Gastroesophageal sphincter (tissue), 4 donors: ENCODE results near the gene GALNT10. TPM values are rescaled to one million over a fixed set of nuclear protein-coding genes. Genes with fewer than 3 reads are reported as not detected.

Experiments used
- ATAC-seq: fragments of 150-250 bp; one replicate; pipeline ENCODE4 v1.9.1; 2016; ENCODE audit warnings: mild to moderate bottlenecking, moderate library complexity
- H3K27ac ChIP-seq, 4 donors: fragments of 200-600 bp; sonication (generic) in 3 of 4; 1 replicate in 3 of 4; 2 replicates in 1 of 4; pipeline ENCODE4 v1.5.1; 2016 to 2019
- H3K27me3 ChIP-seq: fragments of 200-600 bp; sonication (generic); one replicate; pipeline ENCODE4 v1.5.1; 2019
- H3K36me3 ChIP-seq, 2 donors: fragments of 200-600 bp; sonication (generic); one replicate each; pipeline ENCODE4 v1.5.1; 2019; ENCODE audit warnings: control low read depth in 1 of 2
- H3K4me1 ChIP-seq, 3 donors: fragments of 200-600 bp; sonication (generic); 1 replicate in 2 of 3; 2 replicates in 1 of 3; pipeline ENCODE4 v1.5.1; 2016 to 2019; ENCODE audit warnings: control low read depth in 2 of 3
- H3K4me3 ChIP-seq, 2 donors: fragments of 200-600 bp; sonication (generic); one replicate each; pipeline ENCODE4 v1.5.1; 2019; ENCODE audit warnings: mild to moderate bottlenecking in 1 of 2, moderate library complexity in 1 of 2
- H3K9me3 ChIP-seq, 3 donors: fragments of 200-600 bp; sonication (generic); one replicate each; pipeline ENCODE4 v1.5.1; 2017 to 2019; ENCODE audit warnings: control low read depth in 2 of 3
- EP300 ChIP-seq: sonication (generic); formaldehyde crosslinking; IDR thresholded peaks from one replicate; pipeline ENCODE4 v1.6.1; 2017; ENCODE audit warnings: antibody characterized with exemption, mild to moderate bottlenecking
- POLR2A ChIP-seq, 2 donors: fragments of 450-650 bp; IDR thresholded peaks; one replicate each; pipeline ENCODE4 v1.6.1; 2017; ENCODE audit warnings: antibody characterized with exemption in 2 of 2, mild to moderate bottlenecking in 2 of 2, moderate library complexity in 1 of 2
- POLR2AphosphoS5 ChIP-seq: sonication (generic); formaldehyde crosslinking; IDR thresholded peaks from one replicate; pipeline ENCODE4 v1.6.1; 2017; ENCODE audit warnings: antibody characterized with exemption
- WGBS, 2 donors: methylation state at CpG; one replicate each; pipeline ENCODE4 v1.1.5; 2018; ENCODE audit warnings: low coverage in 1 of 2; 5-methylcytosine and 5-hydroxymethylcytosine counted together
- total RNA-seq, 4 donors: library from RNA; depleted of rRNA; stranded (reverse); fragments of >200 nt; gene quantifications; one replicate each; pipeline ENCODE4 v1.1.0, GENCODE V29; 2016
- TF ChIP-seq, protein P1 (sequence below), 4 experiments: fragments of 200-600 bp in 2 of 4; fragments of 450-650 bp in 2 of 4; sonication (generic) in 1 of 4; IDR thresholded peaks; one replicate each; pipeline ENCODE4 v1.5.1; 2017 to 2019; ENCODE audit warnings: antibody characterized with exemption in 4 of 4, mild to moderate bottlenecking in 2 of 4, moderate library complexity in 2 of 4

The GALNT10 gene
- total RNA-seq, 4 donors from 2014 or later = 19.1 to 49.1 (median 34.0) TPM

DNA sequence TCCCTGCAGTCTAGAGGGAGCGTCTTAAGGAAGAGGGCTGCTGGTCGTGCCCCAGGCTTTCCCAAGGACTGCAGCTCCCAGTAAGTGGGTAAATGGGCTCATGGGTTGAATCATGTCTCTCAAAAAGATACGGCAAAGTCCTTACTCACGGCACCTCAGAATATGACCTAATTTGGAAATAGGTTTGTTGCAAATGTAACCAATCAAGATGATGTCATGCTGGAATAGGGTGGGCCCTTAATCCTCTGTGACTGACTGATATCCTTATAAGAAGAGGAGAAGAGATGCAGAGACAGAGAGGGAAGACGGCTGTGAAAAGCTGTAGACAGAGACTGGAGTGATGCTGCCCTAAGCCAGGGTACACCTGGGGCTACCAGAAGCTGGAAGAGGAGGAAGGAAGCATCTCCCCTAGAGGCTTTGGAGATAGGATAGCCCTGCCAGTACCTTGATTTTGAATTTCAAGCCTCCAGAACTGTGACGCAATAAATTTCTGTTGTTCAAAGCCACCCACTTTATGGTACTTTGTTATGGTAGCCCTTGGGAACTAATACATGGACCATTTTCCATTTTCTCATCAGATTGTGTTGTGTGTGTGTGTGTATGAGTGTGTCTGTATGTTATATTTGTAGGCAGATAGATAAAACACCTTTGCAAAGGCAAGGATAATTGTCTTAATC, 15.0 kb downstream of the GALNT10 start:
- 87 to 94% methylated on average over 3 to 4 of the region's 6 CpGs for WGBS, 2 donors
- Histone ChIP-seq H3K27me3 (no peaks in the 10 kb centered on the region), H3K36me3 (peaks cover 0 to 13% of the 10 kb centered on the region in 2 donors), H3K4me3 (no peak overlapping the region), H3K9me3 (no peaks in the 10 kb centered on the region), H3K27ac (no peak overlapping the region), H3K4me1 (peaks cover 0 to 15% (median 10%) of the 10 kb centered on the region in 3 donors)
- peak; percentile 35 for ATAC-seq
- TF ChIP-seq POLR2AphosphoS5 (no peak), POLR2A (IDR thresholded peaks at IDR 0.05) (no peak), EP300 (no peak)
- TF ChIP-seq, protein P1, sequence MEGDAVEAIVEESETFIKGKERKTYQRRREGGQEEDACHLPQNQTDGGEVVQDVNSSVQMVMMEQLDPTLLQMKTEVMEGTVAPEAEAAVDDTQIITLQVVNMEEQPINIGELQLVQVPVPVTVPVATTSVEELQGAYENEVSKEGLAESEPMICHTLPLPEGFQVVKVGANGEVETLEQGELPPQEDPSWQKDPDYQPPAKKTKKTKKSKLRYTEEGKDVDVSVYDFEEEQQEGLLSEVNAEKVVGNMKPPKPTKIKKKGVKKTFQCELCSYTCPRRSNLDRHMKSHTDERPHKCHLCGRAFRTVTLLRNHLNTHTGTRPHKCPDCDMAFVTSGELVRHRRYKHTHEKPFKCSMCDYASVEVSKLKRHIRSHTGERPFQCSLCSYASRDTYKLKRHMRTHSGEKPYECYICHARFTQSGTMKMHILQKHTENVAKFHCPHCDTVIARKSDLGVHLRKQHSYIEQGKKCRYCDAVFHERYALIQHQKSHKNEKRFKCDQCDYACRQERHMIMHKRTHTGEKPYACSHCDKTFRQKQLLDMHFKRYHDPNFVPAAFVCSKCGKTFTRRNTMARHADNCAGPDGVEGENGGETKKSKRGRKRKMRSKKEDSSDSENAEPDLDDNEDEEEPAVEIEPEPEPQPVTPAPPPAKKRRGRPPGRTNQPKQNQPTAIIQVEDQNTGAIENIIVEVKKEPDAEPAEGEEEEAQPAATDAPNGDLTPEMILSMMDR (IDR thresholded peaks at IDR 0.05) = no peak

DNA sequence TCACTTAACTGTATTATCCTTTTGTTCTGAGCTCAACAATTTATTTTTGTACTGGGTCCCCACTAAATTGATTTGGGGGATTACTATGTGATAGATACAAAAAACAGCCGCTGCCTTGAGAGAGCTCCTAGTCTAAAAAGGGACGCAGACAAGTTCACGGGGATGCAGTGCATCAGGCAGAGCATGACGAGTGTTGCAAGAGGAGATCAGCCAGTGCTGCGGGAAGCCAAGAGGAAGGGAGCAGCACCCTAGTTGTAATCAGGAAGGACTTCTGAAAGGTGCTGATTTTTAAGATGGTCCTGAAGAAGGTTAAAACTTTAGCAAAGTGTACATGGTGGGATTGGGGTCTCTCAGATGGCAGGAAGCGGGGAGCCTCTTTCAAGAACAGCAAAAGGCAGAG, 15.8 kb downstream of the GALNT10 start:
- TF ChIP-seq POLR2A (IDR thresholded peaks at IDR 0.05) = no peak
- TF ChIP-seq POLR2AphosphoS5 = no peak
- no peak for TF ChIP-seq EP300
- TF ChIP-seq, protein P1 (IDR thresholded peaks at IDR 0.05) = no peak

DNA sequence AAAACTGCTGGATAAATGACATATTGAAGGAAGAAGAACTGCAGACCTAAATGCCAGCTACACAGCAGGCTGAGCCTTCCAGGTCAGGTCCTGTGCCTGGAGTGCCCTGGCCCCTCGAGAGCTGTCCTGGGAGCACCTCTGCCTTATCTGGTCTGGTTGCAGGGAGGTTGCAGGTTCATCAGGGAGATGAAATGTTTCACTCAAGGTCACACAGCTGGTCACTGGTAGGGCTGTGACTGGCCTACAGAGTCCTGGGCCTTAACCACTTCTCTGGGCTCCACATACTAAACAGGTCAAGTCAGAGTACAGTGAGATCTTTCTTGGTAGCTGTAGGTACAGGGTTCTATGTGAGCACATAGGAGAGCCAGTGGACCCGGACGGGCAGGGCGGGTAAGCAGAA, 16.7 kb downstream of the GALNT10 start:
- H3K27ac ChIP-seq = no peak overlapping the region
- H3K9me3 ChIP-seq = no peaks in the 10 kb centered on the region
- H3K4me1 ChIP-seq = peaks cover 0 to 12% (median 10%) of the 10 kb centered on the region in 3 donors
- TF ChIP-seq EP300 (no peak), POLR2A (IDR thresholded peaks at IDR 0.05) (no peak), POLR2AphosphoS5 (no peak)
- TF ChIP-seq, protein P1 (IDR thresholded peaks at IDR 0.05) = no peak
- no peak for ATAC-seq
- no CpG with 5 or more reads among the region's 4 CpGs for WGBS, 2 donors
- H3K27me3 ChIP-seq = no peaks in the 10 kb centered on the region
- no peak overlapping the region for H3K4me3 ChIP-seq
- H3K36me3 ChIP-seq = peaks cover 0 to 13% of the 10 kb centered on the region in 2 donors

More for the DNA sequence above, 15.8 kb downstream of the GALNT10 start:
- Histone ChIP-seq H3K4me1 (peaks cover 0 to 15% (median 10%) of the 10 kb centered on the region in 3 donors), H3K9me3 (no peaks in the 10 kb centered on the region), H3K27me3 (no peaks in the 10 kb centered on the region), H3K27ac (no peak overlapping the region), H3K4me3 (no peak overlapping the region), H3K36me3 (peaks cover 0 to 13% of the 10 kb centered on the region in 2 donors)
- 70 to 83% methylated on average over 6 of the region's 6 CpGs for WGBS, 2 donors
- ATAC-seq = peak; percentile 50

DNA sequence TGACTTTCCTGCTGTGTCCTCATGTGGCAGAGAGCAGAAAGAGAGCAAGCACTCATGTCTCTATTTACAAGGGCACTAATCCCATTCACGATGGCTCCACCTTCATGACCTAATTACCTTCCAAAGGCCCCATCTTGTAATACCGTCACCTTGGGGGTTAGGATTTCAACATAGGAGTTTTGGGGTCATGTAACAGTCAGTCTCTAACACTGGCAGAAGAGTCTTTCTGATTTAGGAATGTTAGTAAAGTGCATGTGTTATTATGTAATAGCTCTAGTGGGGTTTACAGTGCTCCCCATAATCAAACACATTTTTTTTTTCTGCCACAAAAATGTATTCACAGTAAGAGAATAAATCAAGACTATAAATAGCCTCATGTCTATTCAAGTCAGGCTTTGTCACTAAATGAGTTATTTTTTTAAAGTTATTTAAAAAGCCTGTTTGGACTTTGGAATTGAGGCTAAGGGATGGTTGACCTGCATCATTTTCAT, 19.1 kb downstream of the GALNT10 start:
- H3K27ac ChIP-seq = no peak overlapping the region
- H3K27me3 ChIP-seq = no peaks in the 10 kb centered on the region
- H3K4me1 ChIP-seq = peaks cover 0 to 7% (median 2%) of the 10 kb centered on the region in 3 donors
- 83 to 100% methylated on average over 2 of the region's 2 CpGs for WGBS, 2 donors
- H3K9me3 ChIP-seq = no peaks in the 10 kb centered on the region
- H3K4me3 ChIP-seq = no peak overlapping the region
- ATAC-seq = no peak
- H3K36me3 ChIP-seq = peaks cover 0 to 11% of the 10 kb centered on the region in 2 donors
- TF ChIP-seq, protein P1 (IDR thresholded peaks at IDR 0.05) = no peak
- no peak for TF ChIP-seq POLR2A (IDR thresholded peaks at IDR 0.05)
- no peak for TF ChIP-seq POLR2AphosphoS5
- TF ChIP-seq EP300 = no peak

DNA sequence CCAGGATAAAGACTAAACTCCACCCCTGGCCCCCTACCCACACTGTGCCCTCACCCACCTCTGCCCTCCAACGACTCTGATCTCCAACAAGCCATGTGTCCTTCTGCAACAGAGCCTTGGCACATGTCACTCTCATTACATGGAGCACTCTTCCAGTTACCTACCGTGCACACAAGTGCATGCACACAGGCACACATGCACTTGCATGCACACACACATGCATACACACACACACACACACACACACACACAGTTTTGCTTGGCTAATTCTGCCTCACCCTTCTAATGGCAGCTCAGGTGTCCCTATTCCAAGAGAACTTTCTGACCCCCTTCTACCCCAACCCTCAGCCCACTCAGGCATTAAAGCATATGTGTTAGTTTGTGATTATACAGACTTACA, 19.6 kb downstream of the GALNT10 start:
- no peak for ATAC-seq
- H3K27ac ChIP-seq = no peak overlapping the region
- H3K4me1 ChIP-seq = peaks cover 0 to 12% (median 7%) of the 10 kb centered on the region in 3 donors
- peaks cover 0 to 11% of the 10 kb centered on the region in 2 donors for H3K36me3 ChIP-seq
- H3K27me3 ChIP-seq = no peaks in the 10 kb centered on the region
- TF ChIP-seq POLR2AphosphoS5 (no peak), EP300 (no peak), POLR2A (IDR thresholded peaks at IDR 0.05) (no peak)
- TF ChIP-seq, protein P1 (IDR thresholded peaks at IDR 0.05) = no peak
- no peak overlapping the region for H3K4me3 ChIP-seq
- no peaks in the 10 kb centered on the region for H3K9me3 ChIP-seq
- 100% methylated on average over 1 of the region's 2 CpGs; no CpG with 5 or more reads in 1 of the 2 donors for WGBS, 2 donors
